ENCODE results near the gene KHK.

KHK gene

GRCh38 chr2:27136751-27137150 is 50.2 kb downstream of the KHK start:
- Histone ChIP-seq H3K4me1 (peaks cover 9% of the 10 kb centered on the region), H3K4me3 (no peak overlapping the region), H3K9me3 (no peaks in the 10 kb centered on the region), H3K36me3 (replicated peaks) (peaks cover 16% of the 10 kb centered on the region), H3K27me3 (ENCODE audit: low read depth) (no peaks in the 10 kb centered on the region)
- in situ Hi-C loops (cut with MboI; ENCODE audit: low sequenced_read_pairs), result no loop called here
- DNase-seq (ENCODE audit: low spot score in 2 of 2), result no peak

GRCh38 chr2:27137322-27137935 is 50.9 kb downstream of the KHK start:
- H3K36me3 ChIP-seq (replicated peaks), result peaks cover 10% of the 10 kb centered on the region
- no peak for DNase-seq (ENCODE audit: low spot score in 2 of 2)
- no peaks in the 10 kb centered on the region for H3K27me3 ChIP-seq (ENCODE audit: low read depth)
- no peaks in the 10 kb centered on the region for H3K9me3 ChIP-seq
- H3K4me1 ChIP-seq, result peaks cover 9% of the 10 kb centered on the region
- in situ Hi-C loops (cut with MboI; ENCODE audit: low sequenced_read_pairs), result no loop called here
- H3K4me3 ChIP-seq, result no peak overlapping the region

GRCh38 chr2:27138111-27138510 is 51.5 kb downstream of the KHK start:
- in situ Hi-C loops (cut with MboI; ENCODE audit: low sequenced_read_pairs), result no loop called here
- Histone ChIP-seq H3K9me3 (no peaks in the 10 kb centered on the region; the same call in 1 of the 2 replicates), H3K4me3 (no peak overlapping the region), H3K27me3 (ENCODE audit: low read depth) (0 out of 2 replicates have a peak, but pooled peaks cover 4% of the 10 kb centered on the region), H3K36me3 (replicated peaks) (peaks cover 3% of the 10 kb centered on the region), H3K4me1 (peaks cover 9% of the 10 kb centered on the region)
- no peak for DNase-seq (ENCODE audit: low spot score in 2 of 2)

- DNase-seq (ENCODE audit: low spot score in 2 of 2), result no peak
- H3K9me3 ChIP-seq, result no peaks in the 10 kb centered on the region; the same call in 1 of the 2 replicates
- H3K27me3 ChIP-seq (ENCODE audit: low read depth), result peaks cover 15% of the 10 kb centered on the region
- H3K4me1 ChIP-seq, result peaks cover 3% of the 10 kb centered on the region; the same call in 1 of the 2 replicates
- no peak within 1 kb of the TSS for H3K4me3 ChIP-seq
- in situ Hi-C loops (cut with MboI; ENCODE audit: low sequenced_read_pairs), result no loop called here
- peaks cover under 1% of the 10 kb centered on the region for H3K36me3 ChIP-seq (replicated peaks)
Observed at GRCh38 chr2:27139310-27139709, 52.7 kb downstream of the KHK start, which contains the start of gene PRR30. PRR30 (minus strand) TSS chr2:27139410; CDS start chr2:27138329, 1,081 bp downstream.

GRCh38 chr2:27143285-27143684 is 56.7 kb downstream of the KHK start:
- no peaks in the 10 kb centered on the region for H3K4me1 ChIP-seq
- in situ Hi-C loops (cut with MboI; ENCODE audit: low sequenced_read_pairs), result no loop called here
- no peaks in the 10 kb centered on the region; the same call in 1 of the 2 replicates for H3K9me3 ChIP-seq
- no peak for DNase-seq (ENCODE audit: low spot score in 2 of 2)
- peaks cover 15% of the 10 kb centered on the region for H3K27me3 ChIP-seq (ENCODE audit: low read depth)
- no peak overlapping the region for H3K4me3 ChIP-seq
- H3K36me3 ChIP-seq (replicated peaks), result no peaks in the 10 kb centered on the region

GRCh38 chr2:27145682-27146081 is 59.1 kb downstream of the KHK start:
- no peak for DNase-seq (ENCODE audit: low spot score in 2 of 2)
- H3K4me1 ChIP-seq, result no peaks in the 10 kb centered on the region
- in situ Hi-C loops (cut with MboI; ENCODE audit: low sequenced_read_pairs), result no loop called here
- H3K4me3 ChIP-seq, result no peak overlapping the region
- H3K27me3 ChIP-seq (ENCODE audit: low read depth), result peaks cover 15% of the 10 kb centered on the region
- H3K36me3 ChIP-seq (replicated peaks), result no peaks in the 10 kb centered on the region
- no peaks in the 10 kb centered on the region; the same call in 1 of the 2 replicates for H3K9me3 ChIP-seq

- no peak for DNase-seq (ENCODE audit: low spot score in 2 of 2)
- Histone ChIP-seq H3K9me3 (no peaks in the 10 kb centered on the region; the same call in 1 of the 2 replicates), H3K4me3 (no peak overlapping the region), H3K27me3 (ENCODE audit: low read depth) (peaks cover 13% of the 10 kb centered on the region), H3K36me3 (replicated peaks) (no peaks in the 10 kb centered on the region), H3K4me1 (no peaks in the 10 kb centered on the region)
- in situ Hi-C loops (cut with MboI; ENCODE audit: low sequenced_read_pairs), result no loop called here
Observed at GRCh38 chr2:27147935-27148334, 61.4 kb downstream of the KHK start.

GRCh38 chr2:27148801-27149439 is 62.3 kb downstream of the KHK start, which contains the start of gene TCF23:
TCF23 (plus strand) TSS chr2:27149004; CDS start chr2:27149134, 130 bp downstream.
- no peaks in the 10 kb centered on the region for H3K9me3 ChIP-seq
- in situ Hi-C loops (cut with MboI; ENCODE audit: low sequenced_read_pairs), result no loop called here
- H3K36me3 ChIP-seq (replicated peaks), result no peaks in the 10 kb centered on the region
- H3K4me3 ChIP-seq, result no peak within 1 kb of the TSS
- no peaks in the 10 kb centered on the region for H3K4me1 ChIP-seq
- no peak for DNase-seq (ENCODE audit: low spot score in 2 of 2)
- peaks cover 3% of the 10 kb centered on the region for H3K27me3 ChIP-seq (ENCODE audit: low read depth)

GRCh38 chr2:27149570-27150405 is 63.2 kb downstream of the KHK start:
- Histone ChIP-seq H3K27me3 (ENCODE audit: low read depth) (no peaks in the 10 kb centered on the region), H3K36me3 (replicated peaks) (no peaks in the 10 kb centered on the region), H3K4me3 (no peak overlapping the region), H3K4me1 (no peaks in the 10 kb centered on the region), H3K9me3 (no peaks in the 10 kb centered on the region)
- in situ Hi-C loops (cut with MboI; ENCODE audit: low sequenced_read_pairs), result no loop called here
- DNase-seq (ENCODE audit: low spot score in 2 of 2), result no peak
